Choroid plexus epithelial cell (primary cell): ENCODE results near the gene CLCN5.

Source experiments
- DNase-seq: peaks from one replicate; pipeline ENCODE4 v3.0.0-alpha.2; 2010; ENCODE audit warnings: low read depth
- H3K4me3 ChIP-seq: 2 replicates; pipeline ENCODE4 v1.5.1; 2011; ENCODE audit warnings: low read depth, mild to moderate bottlenecking, control low read depth, low read length, moderate library complexity
- TF ChIP-seq, protein P1 (sequence below): conservative IDR thresholded peaks from 2 replicates; pipeline ENCODE4 v1.5.1; 2011; ENCODE audit warnings: low read depth, mild to moderate bottlenecking, control low read depth, inconsistent platforms, low read length, moderate library complexity

CLCN5 gene

DNA sequence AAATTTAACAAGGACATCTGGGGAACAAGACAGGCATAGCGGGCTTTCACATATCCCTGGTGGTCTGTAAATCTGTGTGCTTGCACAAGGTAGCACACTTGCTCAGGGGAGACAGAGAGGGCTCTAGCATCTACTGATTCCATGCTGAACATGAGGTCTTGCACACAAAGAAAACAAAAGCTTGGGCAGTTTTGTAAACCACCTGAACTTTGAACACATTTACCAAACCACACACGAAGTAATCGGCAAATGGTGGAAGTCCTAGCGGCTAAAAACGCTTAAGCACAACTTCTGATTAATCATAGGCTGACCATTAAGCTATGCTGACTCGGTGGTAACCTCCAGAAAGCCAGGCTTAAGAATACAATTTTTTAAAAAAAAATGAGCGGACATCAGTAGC lies 225.6 kb downstream of the CLCN5 start:
- H3K4me3 ChIP-seq: no peak overlapping the region
- TF ChIP-seq, protein P1, sequence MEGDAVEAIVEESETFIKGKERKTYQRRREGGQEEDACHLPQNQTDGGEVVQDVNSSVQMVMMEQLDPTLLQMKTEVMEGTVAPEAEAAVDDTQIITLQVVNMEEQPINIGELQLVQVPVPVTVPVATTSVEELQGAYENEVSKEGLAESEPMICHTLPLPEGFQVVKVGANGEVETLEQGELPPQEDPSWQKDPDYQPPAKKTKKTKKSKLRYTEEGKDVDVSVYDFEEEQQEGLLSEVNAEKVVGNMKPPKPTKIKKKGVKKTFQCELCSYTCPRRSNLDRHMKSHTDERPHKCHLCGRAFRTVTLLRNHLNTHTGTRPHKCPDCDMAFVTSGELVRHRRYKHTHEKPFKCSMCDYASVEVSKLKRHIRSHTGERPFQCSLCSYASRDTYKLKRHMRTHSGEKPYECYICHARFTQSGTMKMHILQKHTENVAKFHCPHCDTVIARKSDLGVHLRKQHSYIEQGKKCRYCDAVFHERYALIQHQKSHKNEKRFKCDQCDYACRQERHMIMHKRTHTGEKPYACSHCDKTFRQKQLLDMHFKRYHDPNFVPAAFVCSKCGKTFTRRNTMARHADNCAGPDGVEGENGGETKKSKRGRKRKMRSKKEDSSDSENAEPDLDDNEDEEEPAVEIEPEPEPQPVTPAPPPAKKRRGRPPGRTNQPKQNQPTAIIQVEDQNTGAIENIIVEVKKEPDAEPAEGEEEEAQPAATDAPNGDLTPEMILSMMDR: no peak
- DNase-seq: no peak
